AG09309 (cell line): ENCODE results near the gene SLC40A1.
"Not testable (repeated sequence)": the region's sequence is repeated elsewhere in the genome, so short reads cannot be mapped to it uniquely, and the experiment has no call there.

Experiments used
- DNase-seq: peaks from one replicate; pipeline ENCODE4 v3.0.0-alpha.2; 2010; ENCODE audit warnings: low read depth
- H3K4me3 ChIP-seq: 2 replicates; pipeline ENCODE4 v1.5.1; 2011; ENCODE audit warnings: mild to moderate bottlenecking, low read depth, low read length, moderate library complexity; ENCODE audit not compliant: control insufficient read depth
- CTCF ChIP-seq: IDR thresholded peaks from 2 replicates; pipeline ENCODE4 v1.5.1; 2011; ENCODE audit warnings: mild to moderate bottlenecking, low read depth, low read length, inconsistent platforms; ENCODE audit not compliant: insufficient read depth, control insufficient read depth; ENCODE audit errors: missing control alignments

SLC40A1 gene

GRCh38 chr2:189602233-189602632, 21.6 kb upstream of the SLC40A1 start:
- no peak for TF ChIP-seq CTCF
- H3K4me3 ChIP-seq = no peak overlapping the region
- DNase-seq = no peak

- not testable (repeated sequence) for DNase-seq, H3K4me3 ChIP-seq
Measured at GRCh38 chr2:189601652-189602051, 21.1 kb upstream of the SLC40A1 start.

- TF ChIP-seq CTCF = no peak
- H3K4me3 ChIP-seq = no peak overlapping the region
- no peak for DNase-seq
Measured at GRCh38 chr2:189601043-189601442, 20.5 kb upstream of the SLC40A1 start.

- no peak overlapping the region for H3K4me3 ChIP-seq
- DNase-seq = no peak
- TF ChIP-seq CTCF = no peak
Measured at GRCh38 chr2:189599245-189599644, 18.7 kb upstream of the SLC40A1 start.

GRCh38 chr2:189595417-189595816, 14.8 kb upstream of the SLC40A1 start:
- no peak for DNase-seq
- no peak for TF ChIP-seq CTCF
- H3K4me3 ChIP-seq = no peak overlapping the region

- H3K4me3 ChIP-seq = no peak overlapping the region
- no peak for TF ChIP-seq CTCF
- no peak for DNase-seq
Measured at GRCh38 chr2:189594305-189594704, 13.7 kb upstream of the SLC40A1 start.

GRCh38 chr2:189593115-189593514, 12.5 kb upstream of the SLC40A1 start:
- no peak for DNase-seq
- no peak overlapping the region for H3K4me3 ChIP-seq
- no peak for TF ChIP-seq CTCF
